CD4-positive, alpha-beta T cell (primary cell): ENCODE measurements around the gene ANO10. TPM values are rescaled to one million over a fixed set of nuclear protein-coding genes. Genes with fewer than 3 reads are reported as not detected.

ENCODE experiments used
- ATAC-seq: fragments of 200-7000 bp; cut with Tn5 transposase; one replicate; pipeline ENCODE4 v1.10.0; 2022; ENCODE audit warnings: mild to moderate bottlenecking; ENCODE audit not compliant: poor library complexity
- CTCF ChIA-PET: fragments of 350-600 bp; sonication (Branson Sonifier 250); formaldehyde crosslinking; loops from one replicate; lab custom pipeline; 2021; ENCODE audit warnings: antibody characterized with exemption, inconsistent platforms; lab: Charles Lee
- POLR2A ChIA-PET: fragments of 350-600 bp; sonication (Branson Sonifier 250); formaldehyde crosslinking; loops from one replicate; lab custom pipeline; 2021; ENCODE audit warnings: antibody characterized with exemption, inconsistent platforms; lab: Charles Lee
- DNase-seq, 14 experiments: peaks; one replicate each; pipeline ENCODE4 v3.0.0-alpha.2; 2013 to 2020; ENCODE audit warnings: mixed read lengths in 2 of 14
- H3K27ac ChIP-seq, 2 donors: one replicate each; pipeline versions ENCODE4 v1.5.1 to v1.7.0; 2013; ENCODE audit warnings: low read length in 2 of 2, low read depth in 1 of 2, mild to moderate bottlenecking in 1 of 2
- H3K27me3 ChIP-seq, 2 experiments: 1 replicate in 1 of 2; 2 replicates in 1 of 2; pipeline versions ENCODE4 v1.6.1 to v1.7.0; 2013; ENCODE audit warnings: low read length in 2 of 2, control low read depth in 1 of 2, mild to moderate bottlenecking in 1 of 2, moderate library complexity in 1 of 2; ENCODE audit not compliant: insufficient read depth in 2 of 2, control insufficient read depth in 1 of 2
- H3K36me3 ChIP-seq: one replicate; pipeline ENCODE4 v1.6.1; 2013; ENCODE audit warnings: low read length, control low read depth; ENCODE audit not compliant: insufficient read depth
- H3K4me1 ChIP-seq: one replicate; pipeline ENCODE4 v1.6.1; 2013; ENCODE audit warnings: low read length, control low read depth; ENCODE audit not compliant: insufficient read depth
- H3K4me3 ChIP-seq: one replicate; pipeline ENCODE4 v1.5.1; 2013; ENCODE audit warnings: mild to moderate bottlenecking, low read length, moderate library complexity
- H3K9me3 ChIP-seq, 2 experiments: 1 replicate in 1 of 2; 2 replicates in 1 of 2; pipeline versions ENCODE4 v1.6.1 to v1.7.0; 2013; ENCODE audit warnings: low read length in 2 of 2, mild to moderate bottlenecking in 2 of 2, control low read depth in 1 of 2, moderate library complexity in 1 of 2; ENCODE audit not compliant: control insufficient read depth in 1 of 2, insufficient read depth in 1 of 2
- H3K27ac Mint-ChIP-seq: one replicate; pipeline ENCODE4 v1.8.0; 2020; ENCODE audit warnings: mixed read lengths
- H3K27me3 Mint-ChIP-seq: one replicate; pipeline ENCODE4 v1.8.0; 2021; ENCODE audit warnings: mixed read lengths
- H3K36me3 Mint-ChIP-seq: one replicate; pipeline ENCODE4 v1.8.0; 2021; ENCODE audit warnings: low read depth, mixed read lengths
- H3K4me1 Mint-ChIP-seq: one replicate; pipeline ENCODE4 v1.8.0; 2021; ENCODE audit warnings: low read depth, mixed read lengths
- H3K4me3 Mint-ChIP-seq: one replicate; pipeline ENCODE4 v1.8.0; 2020; ENCODE audit warnings: mild to moderate bottlenecking, mixed read lengths
- H3K9me3 Mint-ChIP-seq: one replicate; pipeline ENCODE4 v1.8.0; 2020; ENCODE audit warnings: mixed read lengths
- CTCF ChIP-seq: fragments of 200-600 bp; IDR thresholded peaks from one replicate; pipeline ENCODE4 v1.8.0; 2022; ENCODE audit warnings: antibody characterized with exemption, mild to moderate bottlenecking
- intact Hi-C, 2 experiments: fragments of 100-400 bp; cut with DNase I in 1 of 2; cut with micrococcal nuclease in 1 of 2; formaldehyde crosslinking; loops; one replicate each; pipeline versions ENCODE4 v1.15.1 to v1.9.0; 2023 to 2025; cut with DNase I, micrococcal nuclease
- total RNA-seq, 174 experiments: library from RNA in 2 of 174; stranded (reverse) in 2 of 174; gene quantifications; one replicate each; pipeline ENCODE4 v1.2.3 and lab custom pipeline; 2021 to 2026

Gene ANO10
- total RNA-seq, 2 experiments from 2014 or later, result 6.9 to 8.0 TPM

- H3K9me3 Mint-ChIP-seq, result peaks cover 6% of the 10 kb centered on the region
- Histone ChIP-seq H3K4me1 (no peaks in the 10 kb centered on the region), H3K36me3 (no peaks in the 10 kb centered on the region), H3K27ac (no peak overlapping the region), H3K4me3 (no peak overlapping the region), H3K9me3 (no peaks in the 10 kb centered on the region), H3K27me3 (no peaks in the 10 kb centered on the region)
- no peak for TF ChIP-seq CTCF
- no peak overlapping the region for H3K4me3 Mint-ChIP-seq
- no peaks in the 10 kb centered on the region for H3K27me3 Mint-ChIP-seq
- no peaks in the 10 kb centered on the region for H3K4me1 Mint-ChIP-seq
- ATAC-seq (no peak), DNase-seq (no peak)
- CTCF ChIA-PET, result no interaction called here
- peaks cover 9% of the 10 kb centered on the region for H3K36me3 Mint-ChIP-seq
- POLR2A ChIA-PET, result interaction anchor here (1.5 kb wide), 1 partner anchor 37 kb away, joined by 3 read pairs; no protein-coding TSS in a partner anchor
- H3K27ac Mint-ChIP-seq, result no peak overlapping the region
- intact Hi-C loops, result no loop called here
Measured at GRCh38 chr3:43425829-43426228, 196.0 kb downstream of the ANO10 start.

- DNase-seq, result no peak
- Mint-ChIP-seq H3K36me3 (peaks cover 9% of the 10 kb centered on the region), H3K9me3 (peaks cover 6% of the 10 kb centered on the region), H3K4me3 (no peak overlapping the region), H3K4me1 (no peaks in the 10 kb centered on the region), H3K27me3 (no peaks in the 10 kb centered on the region), H3K27ac (no peak overlapping the region)
- no peaks in the 10 kb centered on the region for H3K27me3 ChIP-seq
- ATAC-seq, result no peak
- no peak overlapping the region for H3K4me3 ChIP-seq
- intact Hi-C loops, result loop anchor here in 1 of 2 experiments (5.0 kb wide), 1 partner anchor 34 kb away; no protein-coding TSS in a partner anchor
- no peak overlapping the region for H3K27ac ChIP-seq
- no peak for TF ChIP-seq CTCF
- POLR2A ChIA-PET, result no interaction called here
- no peaks in the 10 kb centered on the region for H3K4me1 ChIP-seq
- no peaks in the 10 kb centered on the region for H3K9me3 ChIP-seq
- CTCF ChIA-PET, result interaction anchor here (1.3 kb wide), 1 partner anchor 80 kb away, joined by 7 read pairs; no protein-coding TSS in a partner anchor
- no peaks in the 10 kb centered on the region for H3K36me3 ChIP-seq
Measured at GRCh38 chr3:43423639-43424038, 198.2 kb downstream of the ANO10 start.

- DNase-seq (no peak), ATAC-seq (no peak)
- Histone ChIP-seq H3K36me3 (no peaks in the 10 kb centered on the region), H3K4me3 (no peak overlapping the region), H3K9me3 (no peaks in the 10 kb centered on the region), H3K27ac (no peak overlapping the region), H3K27me3 (no peaks in the 10 kb centered on the region), H3K4me1 (no peaks in the 10 kb centered on the region)
- Mint-ChIP-seq H3K9me3 (peaks cover 6% of the 10 kb centered on the region), H3K4me1 (no peaks in the 10 kb centered on the region), H3K27me3 (no peaks in the 10 kb centered on the region), H3K27ac (no peak overlapping the region), H3K4me3 (no peak overlapping the region), H3K36me3 (peaks cover 9% of the 10 kb centered on the region)
- intact Hi-C loops, result loop anchor here in 1 of 2 experiments (5.0 kb wide), 1 partner anchor 34 kb away; no protein-coding TSS in a partner anchor
- ChIA-PET CTCF (interaction anchor here (1.3 kb wide), 1 partner anchor 80 kb away, joined by 7 read pairs; no protein-coding TSS in a partner anchor), POLR2A (interaction anchor here (0.6 kb wide), 1 partner anchor 1987 kb away, joined by 3 read pairs; no protein-coding TSS in a partner anchor)
- no peak for TF ChIP-seq CTCF
Measured at GRCh38 chr3:43423142-43423541, 198.7 kb downstream of the ANO10 start.
